HL-60 (cell line): ENCODE measurements around the gene CAMTA1.

Experiments used
- DNase-seq, 2 experiments: peaks; one replicate each; pipeline ENCODE4 v3.0.0-alpha.2; 2010 to 2020; ENCODE audit warnings: low read depth in 1 of 2, low spot score in 1 of 2
- H3K27ac ChIP-seq: fragments of 250-450 bp; sonication (Bioruptor Pico); replicated peaks from 2 replicates; pipeline ENCODE4 v1.5.1; 2020; ENCODE audit warnings: mild to moderate bottlenecking, moderate library complexity
- H3K27me3 ChIP-seq: fragments of 250-450 bp; sonication (Bioruptor Pico); 2 replicates; pipeline ENCODE4 v1.5.1; 2021; ENCODE audit warnings: mild to moderate bottlenecking, moderate library complexity; ENCODE audit not compliant: insufficient read depth, poor library complexity, severe bottlenecking
- H3K4me3 ChIP-seq: replicated peaks from 2 replicates; pipeline ENCODE4 v1.5.1; 2011; ENCODE audit warnings: mild to moderate bottlenecking, control low read depth, low read length; ENCODE audit not compliant: insufficient read depth
- CTCF ChIP-seq: IDR thresholded peaks from one replicate; pipeline ENCODE4 v1.5.1; 2011; ENCODE audit warnings: low read length, control low read depth, inconsistent platforms; ENCODE audit not compliant: insufficient read depth
- GABPA ChIP-seq: IDR thresholded peaks from 2 replicates; pipeline ENCODE4 v1.6.1; 2012; ENCODE audit warnings: low read depth
- POLR2AphosphoS5 ChIP-seq: IDR thresholded peaks from 2 replicates; pipeline ENCODE4 v1.6.1; 2012; ENCODE audit warnings: low read depth
- REST ChIP-seq: IDR thresholded peaks from 2 replicates; pipeline ENCODE4 v1.6.1; 2012; ENCODE audit warnings: low read depth; ENCODE audit not compliant: insufficient replicate concordance
- SPI1 ChIP-seq: IDR thresholded peaks from 2 replicates; pipeline ENCODE4 v1.6.1; 2012; ENCODE audit warnings: low read depth, mild to moderate bottlenecking, borderline replicate concordance

CAMTA1 gene

GRCh38 chr1:7300893-7301663 is 515.8 kb downstream of the CAMTA1 start:
- Histone ChIP-seq H3K4me3 (no peak overlapping the region), H3K27ac (no peak overlapping the region), H3K27me3 (peaks cover 5% of the 10 kb centered on the region)
- DNase-seq = no peak
- no peak for TF ChIP-seq POLR2AphosphoS5
- TF ChIP-seq CTCF = no peak
- TF ChIP-seq SPI1 = no peak
- TF ChIP-seq REST = no peak
- TF ChIP-seq GABPA = no peak

- no peak for DNase-seq
- no peak overlapping the region for H3K4me3 ChIP-seq
- TF ChIP-seq GABPA = no peak
- no peak for TF ChIP-seq REST
- TF ChIP-seq CTCF = no peak
- TF ChIP-seq POLR2AphosphoS5 = no peak
- TF ChIP-seq SPI1 = no peak
- peaks cover 5% of the 10 kb centered on the region for H3K27me3 ChIP-seq
- no peak overlapping the region for H3K27ac ChIP-seq
Observed at GRCh38 chr1:7301664-7301981, 516.4 kb downstream of the CAMTA1 start.

- TF ChIP-seq SPI1 (no peak), CTCF (no peak)
- Histone ChIP-seq H3K27me3 (peaks cover 5% of the 10 kb centered on the region), H3K4me3 (no peak overlapping the region), H3K27ac (no peak overlapping the region)
- no peak for DNase-seq
Observed at GRCh38 chr1:7302126-7302525, 516.9 kb downstream of the CAMTA1 start.

- no peak for DNase-seq
- Histone ChIP-seq H3K27me3 (peaks cover 5% of the 10 kb centered on the region), H3K4me3 (no peak overlapping the region), H3K27ac (no peak overlapping the region)
- TF ChIP-seq CTCF (no peak), SPI1 (no peak)
Observed at GRCh38 chr1:7302873-7303272, 517.6 kb downstream of the CAMTA1 start.
